Endometrial microvascular endothelial cells (primary cell): ENCODE measurements around the gene CBX2. TPM values are rescaled to one million over a fixed set of nuclear protein-coding genes. Genes with fewer than 3 reads are reported as not detected.

Experiments used
- in situ Hi-C: cut with HindIII; loops from 2 replicates; pipeline ENCODE4 v1.10.0; 2017; ENCODE audit warnings: low sequenced_read_pairs, low pct_unique_long_range_greater_than_20kb; ENCODE audit errors: inconsistent ontology term
- total RNA-seq: library from RNA; depleted of rRNA; stranded (reverse); fragments of >200 nt; gene quantifications from one replicate; pipeline ENCODE4 v1.2.3, GENCODE V29; 2015; ENCODE audit errors: inconsistent ontology term

Gene CBX2
- total RNA-seq, 1 donor from 2014 or later: 16.1 TPM

- in situ Hi-C loops: no loop called here
Measured at GRCh38 chr17:79815836-79816461, 38.0 kb downstream of the CBX2 start.

- in situ Hi-C loops: no loop called here
Measured at GRCh38 chr17:79818026-79818758, 40.2 kb downstream of the CBX2 start.

DNA sequence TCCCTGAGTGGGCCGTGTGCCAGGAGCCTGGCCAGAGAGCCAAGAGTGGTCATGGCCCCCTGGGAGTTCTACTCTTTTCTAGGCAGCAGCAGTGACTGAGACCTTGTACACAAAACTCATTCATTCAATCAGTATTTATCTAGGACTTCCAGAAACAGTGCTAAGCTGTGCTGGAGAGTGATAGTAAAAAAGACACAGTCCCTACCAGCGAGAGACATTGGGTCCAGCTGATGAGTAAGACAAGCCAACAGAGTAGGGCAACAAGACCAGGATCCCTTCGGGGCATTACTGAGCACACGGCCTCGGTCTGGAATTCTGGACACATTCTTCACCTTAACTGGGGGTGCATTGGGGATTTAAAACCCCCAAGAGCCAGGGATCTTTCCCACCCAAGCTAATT lies 41.1 kb downstream of the CBX2 start:
- in situ Hi-C loops: no loop called here

GRCh38 chr17:79819534-79820276 lies 41.8 kb downstream of the CBX2 start:
- in situ Hi-C loops: no loop called here

- in situ Hi-C loops: no loop called here
Measured at GRCh38 chr17:79820959-79821330, 43.0 kb downstream of the CBX2 start.

- in situ Hi-C loops: no loop called here
Measured at GRCh38 chr17:79821331-79822095, 43.6 kb downstream of the CBX2 start.

- in situ Hi-C loops: no loop called here
Measured at GRCh38 chr17:79822583-79823124, 44.7 kb downstream of the CBX2 start.

DNA sequence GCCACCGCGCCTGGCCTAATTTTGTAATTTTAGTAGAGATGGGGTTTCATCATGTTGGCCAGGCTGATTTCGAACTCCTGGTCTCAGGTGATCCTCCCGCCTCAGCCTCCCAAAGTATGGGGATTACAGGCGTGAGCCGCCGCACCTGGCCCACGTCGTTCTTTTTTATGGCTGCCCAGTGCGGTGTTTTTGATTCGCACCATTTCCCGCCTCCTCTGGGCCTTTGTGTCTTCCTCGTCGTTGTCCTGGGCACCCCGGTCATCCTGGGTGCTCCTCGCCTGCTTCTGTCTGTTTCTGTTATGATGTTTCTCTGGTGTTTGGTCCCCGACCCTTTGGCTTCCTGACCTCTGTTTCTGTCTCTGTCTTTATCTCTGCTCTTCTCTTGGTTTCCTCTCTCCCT lies 46.3 kb downstream of the CBX2 start:
- in situ Hi-C loops: no loop called here

GRCh38 chr17:79824893-79825579 lies 47.1 kb downstream of the CBX2 start:
- in situ Hi-C loops: no loop called here

DNA sequence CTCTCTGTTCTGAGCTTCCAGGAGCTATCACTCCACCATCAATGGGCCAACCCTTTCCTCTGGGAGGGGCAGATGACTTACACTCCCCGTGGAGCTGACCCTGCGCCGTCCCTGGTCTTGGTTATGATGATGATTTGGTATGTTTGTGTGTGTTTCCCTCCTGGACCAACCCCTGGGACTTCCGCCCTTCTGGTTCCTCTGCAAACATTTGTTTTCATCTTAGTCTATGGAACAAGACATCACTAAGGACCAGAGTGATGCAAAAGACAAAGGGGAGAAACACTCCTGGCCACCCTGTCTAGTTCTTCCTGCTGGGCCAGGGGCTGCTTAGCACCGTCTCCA lies 47.6 kb downstream of the CBX2 start:
- in situ Hi-C loops: no loop called here

- in situ Hi-C loops: no loop called here
Measured at GRCh38 chr17:79826204-79826680, 48.3 kb downstream of the CBX2 start.

- in situ Hi-C loops: no loop called here
Measured at GRCh38 chr17:79826841-79827578, 49.1 kb downstream of the CBX2 start.

DNA sequence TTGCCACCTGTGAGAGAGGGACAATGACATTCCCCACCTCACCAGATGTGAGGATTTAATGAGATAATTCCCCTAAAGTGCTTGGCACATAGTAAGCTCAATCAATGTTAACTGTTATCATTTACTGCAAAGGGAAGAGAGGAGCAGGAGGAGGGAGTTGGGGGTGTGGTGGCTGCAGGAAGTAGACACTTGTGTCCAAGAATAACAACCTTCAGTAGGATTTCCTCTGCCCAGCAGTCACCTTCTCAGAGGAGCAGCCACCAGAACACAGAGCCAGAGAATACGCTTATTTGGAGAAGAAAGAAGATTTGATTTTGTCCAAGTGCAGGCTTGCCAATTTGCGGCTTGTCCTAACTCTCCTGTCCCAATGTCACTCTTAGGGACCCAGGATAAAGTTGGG lies 51.1 kb downstream of the CBX2 start:
- in situ Hi-C loops: no loop called here

DNA sequence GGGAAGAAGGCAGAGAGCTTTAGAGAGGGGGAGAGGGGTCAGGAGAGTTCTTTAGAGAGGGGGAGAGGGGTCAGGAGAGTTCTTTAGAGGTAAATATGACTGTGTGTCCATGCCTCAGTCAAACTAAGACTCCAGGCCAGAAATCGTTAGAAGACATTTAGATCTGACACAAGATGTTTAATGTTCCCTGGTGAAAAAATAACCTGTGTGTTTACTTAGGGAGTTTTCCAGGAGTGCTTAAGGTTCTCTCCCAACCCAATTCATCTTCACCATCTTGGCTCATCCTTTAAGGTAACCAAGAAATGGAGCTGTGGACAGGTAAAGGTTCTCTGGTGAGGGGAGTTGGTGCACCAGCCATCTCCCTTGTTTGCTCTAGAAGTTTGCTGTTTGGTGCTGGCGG lies 51.5 kb downstream of the CBX2 start:
- in situ Hi-C loops: no loop called here

DNA sequence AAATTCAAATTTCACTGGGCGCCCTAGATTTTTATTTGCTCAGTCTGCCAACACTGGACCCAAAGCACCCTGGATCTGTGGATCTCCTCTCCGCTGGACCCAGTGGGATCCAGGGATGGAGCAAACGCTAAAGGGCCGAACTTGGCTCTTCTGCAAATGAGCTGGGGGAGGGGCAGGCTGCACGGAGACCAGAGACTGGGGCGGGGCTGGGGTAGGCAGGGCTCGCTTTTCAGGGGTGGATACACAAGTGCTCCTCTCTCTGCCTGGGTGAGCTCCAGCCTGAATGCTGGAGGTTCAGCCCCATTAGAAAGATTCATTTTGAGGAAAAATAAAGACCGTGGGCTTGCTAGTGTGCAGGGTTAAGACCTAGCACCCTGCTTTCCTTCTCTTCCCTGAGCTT lies 52.4 kb downstream of the CBX2 start:
- in situ Hi-C loops: no loop called here

DNA sequence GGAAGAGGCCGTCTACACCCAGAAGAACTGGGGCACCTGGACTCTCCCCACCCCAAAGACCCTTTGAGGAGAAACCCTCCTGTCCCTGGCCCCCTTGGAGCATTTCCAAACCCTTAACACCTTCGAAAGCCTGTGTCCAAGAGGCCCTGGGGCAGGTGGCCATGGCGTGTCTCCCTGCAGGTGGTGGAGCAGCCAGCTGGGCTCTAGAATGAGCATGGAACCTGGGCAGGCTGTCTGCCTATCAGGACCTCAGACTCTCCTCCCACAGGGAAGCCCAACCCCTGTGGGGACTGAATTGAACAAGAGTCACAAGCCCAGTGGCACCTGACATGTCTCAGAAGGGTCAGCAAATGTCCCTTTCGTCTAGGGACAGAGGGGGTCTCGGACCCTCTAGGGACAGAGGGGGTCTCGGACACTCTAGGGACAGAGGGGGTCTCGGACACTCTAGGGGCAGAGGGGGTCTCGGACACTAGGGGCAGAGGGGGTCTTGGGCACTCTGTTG lies 52.9 kb downstream of the CBX2 start:
- in situ Hi-C loops: no loop called here

DNA sequence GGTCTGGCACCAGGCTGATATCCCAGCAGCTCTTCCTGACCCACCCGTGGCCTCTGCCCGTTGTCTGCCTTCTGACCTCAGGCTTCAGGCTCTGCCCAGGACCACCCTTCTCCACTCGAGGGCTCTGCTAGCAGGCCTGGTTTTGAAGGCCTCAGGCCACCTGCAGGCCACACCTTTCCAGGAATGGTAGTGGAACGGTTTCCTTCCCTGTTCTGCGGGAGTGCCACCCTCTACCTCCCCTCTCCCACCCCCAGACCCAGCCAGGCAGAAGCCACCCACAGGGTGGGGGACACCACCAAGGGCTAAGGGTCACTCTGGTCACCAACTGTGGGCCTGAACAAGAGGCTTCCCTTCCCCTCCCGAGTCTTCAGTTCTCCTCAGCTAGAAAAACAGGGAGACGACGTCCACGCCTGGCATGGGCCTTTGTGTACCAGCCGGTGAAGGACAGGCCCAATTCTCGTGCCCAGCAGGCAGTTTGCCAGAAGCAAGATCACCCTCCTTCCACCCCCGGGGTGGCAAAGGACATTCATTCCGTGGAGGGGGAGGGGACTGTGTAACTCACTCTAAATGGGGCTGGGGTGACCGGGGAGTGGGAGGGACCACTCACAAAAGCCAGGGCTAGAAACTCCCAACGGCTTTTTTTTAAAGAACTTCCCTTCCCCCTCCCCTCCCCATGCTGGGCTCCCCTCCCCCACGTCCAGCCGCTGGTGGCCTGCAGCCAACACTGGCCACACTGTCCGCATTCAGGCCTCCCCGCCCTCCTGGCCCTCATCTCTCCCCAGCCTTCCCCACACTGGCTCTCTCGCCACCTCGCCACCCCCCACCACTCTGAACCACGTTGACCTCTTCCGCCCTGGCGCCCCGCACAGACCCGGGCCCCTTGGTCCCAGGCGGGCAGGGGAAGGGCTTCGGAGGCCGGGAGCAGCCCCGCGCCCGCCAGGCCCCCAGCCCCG lies 53.6 kb downstream of the CBX2 start:
- in situ Hi-C loops: no loop called here
